OCI-M2 (cell line): Measurements from ENCODE around the gene PIGBOS1.
A peak's percentile ranks its signal among the peaks of the same experiment; 100 is the strongest.
"Not testable (repeated sequence)": the region's sequence is repeated elsewhere in the genome, so short reads cannot be mapped to it uniquely, and the experiment has no call there.

Experiments
- DNase-seq: peaks from one replicate; lab custom pipeline; 2025; ENCODE audit not compliant: unreplicated experiment; lab: John Stamatoyannopoulos, UW

PIGBOS1 gene

DNA sequence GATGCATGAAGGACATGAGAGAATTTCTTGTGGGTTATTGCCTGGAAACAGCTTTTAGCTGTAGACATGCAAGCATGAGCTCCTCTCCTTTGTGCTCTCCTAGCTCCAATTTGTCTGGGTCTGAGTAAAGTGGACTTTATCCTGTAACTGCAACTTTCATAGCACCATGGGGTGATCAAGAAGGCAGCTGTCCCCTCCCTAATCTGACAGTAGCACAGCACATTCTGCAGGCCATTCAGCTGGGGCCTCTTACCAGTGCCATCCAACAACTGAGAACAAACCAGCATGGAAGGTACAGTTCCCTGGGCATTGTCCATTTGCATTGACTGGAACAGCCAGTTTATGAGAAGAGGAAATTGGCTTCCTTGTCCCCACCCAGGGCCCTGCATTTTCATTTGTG lies 21.6 kb downstream of the PIGBOS1 start:
- DNase-seq: no peak

DNA sequence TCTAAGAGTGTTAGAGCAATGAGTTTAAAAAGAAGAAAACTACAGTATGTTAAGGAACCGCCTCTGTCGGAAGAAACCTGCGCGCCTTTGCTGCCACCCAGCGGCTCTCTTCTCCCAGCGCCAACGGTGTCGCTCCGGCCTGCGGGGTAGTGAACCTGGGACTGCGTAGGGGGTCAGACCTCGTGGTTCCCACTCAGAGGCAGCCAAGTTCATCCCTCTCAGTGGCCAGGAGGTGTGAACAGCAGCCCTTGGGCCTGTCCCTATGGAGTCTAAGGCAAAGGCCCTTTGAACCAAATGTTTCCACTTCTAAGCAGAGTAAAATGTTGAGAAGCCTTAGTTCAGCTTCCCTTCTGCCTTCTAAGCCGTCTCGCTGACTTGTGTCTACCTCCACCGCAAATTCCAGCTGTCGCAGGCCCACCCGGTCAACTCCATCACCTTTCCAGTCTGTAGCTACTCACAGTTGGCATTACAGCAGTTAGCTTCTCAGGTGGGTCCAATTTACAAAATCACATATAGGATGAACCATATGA lies 28.3 kb downstream of the PIGBOS1 start:
- DNase-seq: peak; percentile 48

DNA sequence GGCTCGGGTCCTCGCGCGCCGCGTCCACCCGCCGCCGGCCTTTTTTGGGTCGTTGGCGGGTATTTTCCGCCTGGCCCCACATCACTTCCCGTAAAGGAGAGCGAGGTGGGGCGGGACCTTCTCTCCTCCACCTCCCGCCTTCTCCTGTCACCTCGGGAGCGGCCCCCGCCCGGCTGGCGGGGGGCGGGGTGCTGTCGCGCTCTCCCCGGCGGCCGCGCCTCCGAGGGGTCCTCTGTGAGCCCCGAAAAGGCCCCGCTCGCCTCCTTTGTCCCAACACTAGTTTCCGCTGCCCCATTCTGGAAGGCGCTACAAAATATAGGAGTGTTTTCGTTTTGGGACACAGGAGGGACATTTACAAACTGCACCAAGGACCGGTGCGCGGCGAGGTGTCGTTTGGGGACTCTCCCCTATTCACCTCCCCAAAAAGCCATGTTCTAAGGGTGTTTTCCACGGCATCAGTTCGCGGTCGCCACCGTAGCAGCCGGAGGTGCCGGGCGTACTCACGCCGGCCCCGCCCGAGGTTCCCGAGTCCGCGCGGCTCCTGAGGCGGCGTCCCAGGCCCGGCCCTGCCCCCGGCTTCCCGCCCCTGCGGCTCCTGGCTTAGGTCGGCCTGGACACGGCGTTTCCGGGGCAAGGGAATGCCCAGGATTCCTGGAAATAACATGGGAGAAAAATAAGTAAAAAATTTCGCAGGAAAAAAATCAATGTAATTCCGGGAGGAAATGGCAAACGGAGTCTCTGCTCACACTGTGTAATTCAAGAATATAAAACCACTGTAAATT lies 29.0 kb downstream of the PIGBOS1 start, which contains the start of gene RAB27A:
RAB27A (minus strand) TSS at position 68 of the 782 bp plus-strand sequence. CDS start 54,879 bp downstream, outside the sequence.
- DNase-seq: no peak

DNA sequence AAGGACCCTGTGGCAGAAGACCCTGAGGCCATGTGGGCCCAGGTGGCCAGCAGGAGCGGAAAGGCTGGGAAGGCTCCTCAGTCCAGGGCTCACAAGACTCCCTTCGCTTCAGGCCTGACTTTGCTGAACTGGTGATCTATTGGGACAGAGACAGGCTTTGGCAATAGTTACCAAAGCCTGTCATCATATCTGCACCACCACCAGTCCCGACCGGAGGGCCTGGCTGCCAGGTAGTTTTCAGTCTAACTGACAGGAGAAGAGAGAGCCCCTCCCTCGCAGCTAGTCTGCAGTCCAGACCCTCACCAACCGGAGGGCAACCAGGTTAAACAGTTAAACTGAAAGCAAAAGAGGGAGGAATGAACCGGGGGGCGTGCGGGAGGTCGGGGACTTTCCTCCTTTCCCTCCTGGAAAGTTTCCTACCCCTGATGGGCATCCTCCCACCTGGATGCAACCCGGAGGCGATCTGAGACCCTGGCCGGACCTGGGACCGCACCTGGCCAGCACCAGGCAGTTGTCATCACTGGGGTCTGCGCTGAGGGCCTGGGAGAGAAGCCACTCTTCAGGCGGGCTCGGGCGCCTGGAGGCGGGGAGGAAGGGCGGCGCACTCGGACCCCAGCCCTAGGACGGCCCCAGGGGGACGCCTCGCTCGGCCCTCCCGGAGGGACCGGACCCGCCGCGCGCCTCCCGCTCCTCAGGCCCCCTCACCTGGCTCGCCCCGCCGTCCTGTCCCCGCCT lies 29.7 kb downstream of the PIGBOS1 start:
- DNase-seq: no peak

DNA sequence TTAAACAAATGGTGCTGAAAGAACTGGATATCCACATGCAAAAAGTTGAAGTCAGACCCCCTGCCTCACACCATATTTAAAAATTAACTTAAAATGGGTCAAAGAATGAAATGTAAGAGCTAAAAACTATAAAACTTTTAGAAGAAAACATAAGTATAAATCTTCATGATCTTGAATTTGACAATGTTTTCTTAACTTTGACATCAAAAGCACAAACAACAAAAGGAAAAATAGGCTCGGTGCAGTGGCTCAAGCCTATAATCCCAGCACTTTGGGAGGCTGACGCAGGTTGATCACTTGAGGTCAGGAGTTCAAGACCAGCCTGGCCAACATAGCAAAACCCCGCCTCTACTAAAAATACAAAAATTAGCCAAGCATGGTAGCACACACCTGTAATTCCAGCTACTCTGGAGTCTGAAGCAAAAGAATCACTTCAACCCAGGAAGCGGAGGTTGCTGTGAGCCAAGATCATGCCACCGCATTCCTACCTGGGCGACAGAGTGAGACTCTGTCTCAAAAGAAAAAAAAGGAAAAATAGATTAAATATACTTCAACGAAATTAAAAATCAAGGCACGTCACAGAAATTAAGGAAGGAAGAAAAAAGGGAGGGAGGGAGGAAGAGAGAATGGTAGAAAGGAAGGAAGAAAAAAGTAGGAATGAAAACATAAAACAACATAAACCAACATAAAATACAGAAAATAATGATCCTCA lies 30.8 kb downstream of the PIGBOS1 start:
- DNase-seq: no peak

DNA sequence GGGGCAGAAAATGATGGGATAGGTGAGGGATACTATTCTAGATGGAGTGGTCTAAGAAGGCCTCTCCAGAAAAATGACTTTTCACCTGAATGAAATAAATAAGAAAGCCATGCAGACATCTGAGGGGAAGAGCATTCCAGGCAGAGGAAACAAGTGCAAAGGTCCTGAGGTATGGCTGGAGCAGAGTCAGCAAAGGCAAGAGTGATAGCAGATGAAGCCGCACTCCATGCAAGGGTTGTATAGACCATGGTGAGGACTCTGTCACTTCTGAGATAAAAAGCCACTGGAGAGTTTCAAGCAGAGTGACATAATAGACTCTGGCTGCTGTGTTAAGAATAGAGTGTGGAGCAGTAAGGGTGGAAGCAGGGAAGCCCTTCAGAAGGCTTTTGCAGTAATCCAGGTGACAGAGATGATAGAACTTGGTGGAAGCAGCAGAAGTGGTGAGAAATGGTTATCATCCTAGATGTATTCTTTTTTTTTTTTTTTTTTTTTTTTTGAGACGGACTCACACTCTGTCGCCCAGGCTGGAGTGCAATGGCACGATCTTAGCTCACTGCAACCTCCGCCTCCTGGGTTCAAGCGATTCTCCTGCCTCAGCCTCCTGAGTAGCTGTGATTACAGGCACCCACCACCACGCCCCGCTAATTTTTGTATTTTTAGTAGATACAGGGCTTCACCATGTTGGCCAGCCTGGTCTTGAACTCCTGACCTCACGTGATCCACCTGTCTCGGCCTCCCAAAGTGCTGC lies 32.3 kb downstream of the PIGBOS1 start:
- not testable (repeated sequence) for DNase-seq

DNA sequence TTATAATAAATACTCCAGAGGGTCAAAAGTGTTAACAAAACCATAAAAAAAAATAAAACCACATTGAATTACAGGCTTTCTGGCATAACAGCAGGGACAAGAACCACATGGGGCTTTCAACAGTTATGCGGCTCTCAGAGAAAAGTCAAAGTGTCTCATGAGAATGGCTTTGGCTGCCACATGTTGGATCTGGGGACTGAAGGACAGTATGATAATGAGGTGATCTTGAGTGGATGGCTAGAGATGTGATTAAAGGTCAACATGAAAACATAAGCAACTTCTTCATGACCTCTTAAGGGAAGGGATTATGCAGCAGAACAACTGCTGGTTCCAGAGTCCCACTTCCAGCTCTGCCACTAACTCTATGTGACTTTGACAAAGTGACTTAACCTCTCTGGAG lies 34.5 kb downstream of the PIGBOS1 start:
- no peak for DNase-seq

DNA sequence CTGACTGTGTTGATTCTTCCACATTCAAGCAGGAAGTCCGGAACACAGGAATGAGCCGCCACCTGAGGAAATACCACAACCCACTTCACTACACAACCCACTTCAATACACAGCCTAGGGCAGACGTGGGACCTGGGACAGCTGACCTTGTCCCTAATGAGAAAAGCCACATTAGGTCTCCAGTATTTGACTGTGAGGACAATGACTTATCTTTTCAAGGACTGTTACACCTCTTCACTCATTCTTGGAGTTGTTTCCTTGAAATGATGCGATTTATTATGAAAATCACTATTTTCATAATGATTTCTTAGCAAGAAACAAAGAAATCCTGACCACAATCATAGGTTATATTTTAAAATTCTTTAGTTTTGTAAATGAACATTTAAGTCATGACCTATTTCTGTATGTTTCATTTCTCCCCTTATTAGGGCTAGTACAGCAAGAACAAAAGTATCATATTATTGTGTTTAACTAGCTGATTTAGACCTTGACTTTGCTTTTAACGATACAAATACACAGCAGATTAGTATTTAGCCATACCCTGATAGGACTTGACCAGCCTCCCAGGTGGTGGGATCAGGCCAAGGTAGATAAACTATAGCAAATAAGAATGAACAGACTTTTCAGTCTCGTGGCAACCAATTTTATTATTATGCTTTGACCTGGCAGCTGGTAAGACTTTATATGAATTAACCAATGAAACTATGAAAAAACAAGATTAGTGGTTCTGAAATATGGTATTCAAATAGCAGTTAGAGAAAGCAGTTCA lies 35.4 kb downstream of the PIGBOS1 start:
- no peak for DNase-seq

DNA sequence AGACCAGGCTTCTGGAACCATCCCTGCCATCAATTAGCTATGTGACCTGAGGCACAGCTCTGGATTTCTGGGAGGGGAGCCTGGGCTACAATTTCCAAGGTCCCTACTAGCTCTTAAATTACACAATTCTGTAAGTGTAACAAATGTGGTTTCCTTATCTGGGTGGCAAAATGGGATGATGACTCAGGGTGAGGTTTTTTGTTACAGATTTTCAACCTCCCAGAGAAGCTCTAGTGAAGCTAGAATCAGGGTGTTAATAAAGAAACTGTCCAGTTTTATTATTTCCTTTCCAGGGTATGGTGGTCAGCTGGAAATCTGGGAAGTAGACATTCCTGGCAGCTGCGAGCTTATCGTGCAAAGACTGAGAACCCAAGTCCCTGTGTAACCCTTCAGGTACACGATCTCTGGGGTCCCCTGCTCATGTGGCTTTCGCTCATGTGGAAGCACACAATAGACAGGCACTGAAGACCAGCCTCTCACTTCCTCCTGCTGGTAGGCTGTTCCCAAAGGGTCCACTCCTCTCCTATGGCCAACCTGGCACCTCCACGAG lies 36.6 kb downstream of the PIGBOS1 start:
- DNase-seq: no peak

DNA sequence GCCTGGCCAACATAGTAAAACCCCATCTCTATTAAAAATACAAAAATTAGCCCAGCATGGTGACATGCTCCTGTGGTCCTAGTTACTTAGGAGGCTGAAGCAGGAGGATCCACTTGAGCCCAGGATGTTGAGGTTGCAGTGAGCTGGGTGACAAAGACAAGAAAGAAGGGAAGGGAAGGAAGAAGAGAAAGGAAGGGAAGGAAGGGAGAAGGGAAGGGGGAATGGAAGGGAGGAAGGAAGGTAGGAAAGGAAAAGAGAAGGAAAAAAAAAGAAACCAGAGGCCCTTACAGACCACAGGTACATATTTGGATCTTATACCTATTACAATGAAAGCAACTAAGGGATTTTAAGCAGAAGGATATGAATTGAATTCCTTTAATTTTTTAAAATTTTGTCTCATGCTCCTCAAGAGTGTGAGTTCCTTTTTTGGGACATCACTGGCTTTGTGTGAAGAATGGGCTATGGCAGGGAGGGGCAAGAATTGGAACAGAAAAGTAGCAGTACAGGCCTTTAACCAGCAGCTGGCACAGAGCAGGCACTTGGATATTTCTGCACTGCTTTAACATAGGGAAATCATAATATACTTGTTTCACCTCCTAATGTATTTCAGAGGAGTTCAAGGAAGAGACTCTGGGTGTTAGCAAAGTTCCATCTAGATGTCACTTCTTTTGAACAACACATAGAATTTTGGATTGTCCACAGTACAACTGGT lies 37.2 kb downstream of the PIGBOS1 start:
- no peak for DNase-seq

DNA sequence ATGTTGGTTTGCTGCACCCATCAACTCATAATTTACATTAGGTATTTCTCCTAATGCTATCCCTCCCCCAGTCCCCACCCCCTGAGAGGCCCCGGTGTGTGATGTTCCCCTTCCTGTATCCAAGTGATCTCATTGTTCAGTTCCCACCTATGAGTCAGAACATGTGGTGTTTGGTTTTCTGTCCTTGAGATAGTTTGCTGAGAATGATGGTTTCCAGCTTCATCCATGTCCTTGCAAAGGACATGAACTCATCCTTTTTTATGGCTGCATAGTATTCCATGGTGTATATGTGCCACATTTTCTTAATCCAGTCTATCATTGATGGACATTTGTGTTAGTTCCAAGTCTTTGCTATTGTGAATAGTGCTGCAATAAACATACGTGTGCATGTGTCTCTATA lies 38.3 kb downstream of the PIGBOS1 start:
- DNase-seq: not testable (repeated sequence)

DNA sequence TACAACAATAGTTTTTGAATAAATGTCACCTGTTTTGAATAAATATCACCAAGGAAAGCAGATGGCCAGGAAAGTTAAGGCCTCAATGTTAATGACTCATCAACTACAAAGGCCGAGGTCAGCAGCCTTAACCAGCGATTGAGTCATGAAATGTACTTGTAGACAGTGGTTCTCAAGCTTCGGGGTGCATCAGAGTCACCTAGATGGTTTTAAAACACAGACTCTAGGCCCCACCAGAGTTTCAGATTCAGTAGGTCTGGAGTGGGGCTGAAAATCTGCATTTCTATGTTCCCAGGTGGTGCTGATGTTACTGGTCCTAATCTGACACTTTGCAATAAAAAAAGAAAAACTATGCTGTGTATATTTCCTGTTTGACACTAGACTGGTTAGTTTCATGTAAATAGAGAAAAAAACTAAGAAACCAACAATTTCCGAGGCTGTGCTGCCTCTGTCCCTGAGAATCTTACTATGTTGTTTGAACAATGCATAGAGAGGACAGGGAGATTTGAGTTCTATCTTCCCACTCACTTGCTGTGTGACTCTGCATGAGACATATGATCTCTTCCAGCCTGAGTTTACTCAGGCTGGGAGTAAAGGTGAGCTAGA lies 39.1 kb downstream of the PIGBOS1 start:
- no peak for DNase-seq

DNA sequence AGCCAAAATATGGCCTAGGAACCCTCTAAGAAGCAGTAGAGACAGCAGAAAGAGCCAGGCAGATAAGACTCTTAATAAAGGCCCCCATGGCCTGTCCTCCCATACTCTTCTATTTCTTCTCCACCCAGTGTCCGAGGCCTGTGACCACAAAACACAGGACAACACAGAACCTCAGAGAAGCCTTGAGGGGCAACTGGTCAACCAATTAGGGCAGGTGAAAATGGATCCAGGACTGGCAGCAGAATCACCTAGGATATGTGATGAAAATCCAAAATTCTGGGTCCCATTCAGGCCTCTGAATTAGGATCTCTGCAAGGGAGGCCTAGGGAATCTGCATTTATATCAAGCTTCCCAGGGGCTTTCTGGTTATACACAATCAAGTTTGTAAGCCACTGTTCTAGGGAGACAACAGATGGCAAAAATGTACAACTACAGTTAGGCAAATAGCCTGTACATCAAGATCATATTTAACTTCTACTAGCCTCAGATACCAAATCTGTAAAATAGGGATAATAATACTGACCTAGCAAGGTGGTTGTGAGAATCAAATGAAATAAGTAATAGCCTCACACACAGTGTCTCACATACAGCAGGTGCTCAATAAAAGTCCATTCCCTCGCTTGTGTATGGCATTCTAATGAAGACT lies 39.7 kb downstream of the PIGBOS1 start:
- DNase-seq: no peak

DNA sequence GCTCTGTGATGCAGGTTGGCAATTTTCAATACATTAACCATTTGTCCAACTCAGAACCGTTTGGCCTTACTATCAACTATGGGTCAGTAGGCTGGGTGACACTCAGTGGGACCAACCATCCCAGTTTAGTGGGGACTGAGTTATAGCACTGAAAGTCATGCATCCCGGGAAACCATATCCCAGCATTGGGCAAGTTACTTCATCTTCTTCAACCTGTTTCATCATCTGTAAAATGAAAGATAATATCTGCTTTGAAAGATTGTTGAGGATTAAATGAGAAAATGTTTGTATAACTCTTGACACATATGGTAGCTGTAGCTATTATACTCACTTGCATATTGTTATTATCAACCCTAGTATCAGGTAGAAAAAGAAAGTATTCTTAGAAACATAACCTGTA lies 41.2 kb downstream of the PIGBOS1 start:
- DNase-seq: no peak

DNA sequence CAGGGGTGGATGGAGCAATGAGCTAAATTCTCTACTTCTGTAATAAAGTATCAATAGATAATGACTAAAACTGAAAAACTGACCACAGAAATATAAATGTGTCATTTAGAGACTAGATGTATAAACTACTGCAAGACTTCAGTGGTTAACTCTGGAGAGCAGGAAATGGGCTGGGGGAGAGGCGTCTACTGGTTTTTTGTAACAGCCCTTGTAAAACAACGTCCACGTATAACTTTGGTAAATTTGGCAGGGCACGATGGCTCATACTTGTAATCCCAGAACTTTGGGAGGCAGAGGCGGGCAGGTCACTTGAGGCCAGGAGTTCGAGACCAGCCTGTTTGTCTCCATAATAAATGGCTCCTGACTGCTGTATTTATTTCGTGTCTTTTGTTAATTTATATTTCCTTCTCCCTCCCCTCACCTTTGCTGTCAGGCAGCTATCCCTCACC lies 41.8 kb downstream of the PIGBOS1 start:
- no peak for DNase-seq

DNA sequence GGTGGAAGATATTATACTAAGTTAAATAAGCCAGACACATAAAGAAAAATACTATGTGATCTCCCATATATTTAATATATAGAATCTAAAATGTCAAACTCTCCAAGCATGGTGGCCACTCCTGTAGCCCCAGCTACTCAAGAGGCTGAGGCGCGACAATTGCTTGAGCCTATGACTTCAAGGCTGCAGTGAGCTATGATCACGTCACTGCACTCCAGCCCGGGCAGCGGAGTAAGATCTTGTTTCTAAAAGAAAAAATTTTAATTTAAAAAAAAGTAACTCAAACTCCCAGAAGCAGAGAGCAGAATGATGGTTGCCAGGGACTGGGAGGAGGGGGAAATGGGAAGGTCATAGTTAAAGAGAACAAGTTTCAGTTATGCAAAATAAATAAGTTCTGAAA lies 42.6 kb downstream of the PIGBOS1 start:
- no peak for DNase-seq

DNA sequence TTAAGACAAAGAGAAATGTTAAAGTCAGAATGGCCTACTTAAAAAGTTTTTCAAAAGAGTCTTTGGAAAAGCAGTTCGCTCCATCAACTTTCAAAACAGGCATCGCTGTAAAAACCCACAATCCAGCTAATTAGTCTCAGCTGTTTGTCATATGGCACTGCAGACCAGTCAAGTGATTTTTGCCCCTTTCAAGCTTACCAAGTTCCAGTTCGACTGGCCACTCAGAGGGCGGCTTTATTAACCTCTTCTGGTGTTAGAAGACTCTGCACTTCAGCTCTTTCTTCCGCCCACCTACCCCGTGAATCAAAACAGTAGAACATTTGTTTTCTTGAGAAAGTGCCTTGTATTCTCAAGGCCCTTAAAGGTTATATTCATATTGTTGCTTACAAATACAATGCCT lies 48.6 kb downstream of the PIGBOS1 start:
- no peak for DNase-seq

DNA sequence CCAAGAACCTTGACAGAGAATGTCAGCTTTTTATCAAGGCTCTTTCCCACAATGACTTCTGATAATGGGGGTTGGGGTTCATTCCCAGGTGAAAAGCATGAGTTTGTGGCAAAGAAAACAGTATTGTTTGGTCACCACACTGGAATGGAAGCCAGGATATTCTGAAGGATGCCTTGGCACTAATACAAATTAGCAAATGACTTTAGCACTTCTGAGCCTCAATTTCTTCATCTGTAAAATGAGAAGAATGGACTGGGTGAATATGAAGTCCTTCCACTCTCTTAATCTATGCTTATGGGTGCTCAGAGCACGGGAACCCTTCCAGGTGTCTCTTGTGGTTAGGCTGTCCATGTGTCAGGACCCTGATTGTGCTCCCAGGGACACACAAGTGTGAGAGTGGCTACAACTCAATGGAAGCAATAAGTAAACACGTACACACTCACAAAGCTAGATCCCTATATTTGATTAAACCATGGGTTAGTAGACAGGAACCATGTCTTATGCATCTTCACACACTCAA lies 50.7 kb downstream of the PIGBOS1 start:
- DNase-seq: no peak
